ENCODE results near the gene EXOC6. TPM values are rescaled to one million over a fixed set of nuclear protein-coding genes. Genes with fewer than 3 reads are reported as not detected.

The EXOC6 gene
- polyA plus RNA-seq, 1 donor (not counting 4 experiments of a cell fraction or from before 2014, with no cell fraction given), result 1.2 TPM

DNA sequence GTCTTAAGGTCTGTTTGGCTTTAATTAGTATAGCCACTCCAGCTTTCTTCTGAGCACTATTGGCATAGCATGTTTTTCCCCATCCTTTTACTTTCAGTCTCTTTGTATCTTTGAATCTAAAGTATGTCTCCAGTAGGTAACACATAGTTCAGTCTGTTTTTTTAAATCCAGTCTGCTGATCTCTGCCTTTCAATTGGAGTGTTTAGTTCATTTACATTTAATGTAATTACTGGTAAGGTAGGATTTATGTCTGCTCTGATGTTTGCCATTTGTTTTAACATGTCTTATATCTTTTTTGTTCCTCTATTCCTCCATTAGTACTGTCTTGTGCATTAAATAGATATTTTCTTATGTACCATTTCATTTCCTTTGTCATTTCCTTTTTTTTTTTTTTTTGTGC is 72.5 kb downstream of the EXOC6 start:
- no peak overlapping the region for H2AFZ ChIP-seq (ENCODE audit: control insufficient read depth, low read length)
- H3K4me2 ChIP-seq (ENCODE audit: control insufficient read depth, extremely low read depth, insufficient read depth, low read depth, low read length), result no peak overlapping the region
- no peaks in the 10 kb centered on the region for H3K9me3 ChIP-seq (ENCODE audit: control insufficient read depth, low read depth, low read length)
- no peaks in the 10 kb centered on the region for H3K9me1 ChIP-seq (ENCODE audit: control insufficient read depth, extremely low read depth, insufficient read depth, low read length)
- DNase-seq (ENCODE audit: low read depth, low spot score) (no peak), FAIRE-seq (no peak)
- H3K4me1 ChIP-seq (ENCODE audit: control insufficient read depth, extremely low read depth, insufficient read depth, low read length), result no peaks in the 10 kb centered on the region
- no peak overlapping the region for H3K9ac ChIP-seq (ENCODE audit: control insufficient read depth, extremely low read depth, insufficient read depth, low read length)
- H3K27ac ChIP-seq (ENCODE audit: control insufficient read depth, insufficient read depth, low read length), result no peak overlapping the region
- no peaks in the 10 kb centered on the region for H4K20me1 ChIP-seq (ENCODE audit: control insufficient read depth, extremely low read depth, insufficient read depth, low read length)
- H3K4me3 ChIP-seq (ENCODE audit: control insufficient read depth in 2 of 3, extremely low read depth in 1 of 3, insufficient read depth in 2 of 3, low read depth in 1 of 3, low read length in 3 of 3), result no peak overlapping the region
- H3K79me2 ChIP-seq (ENCODE audit: control insufficient read depth, insufficient read depth, low read length), result no peaks in the 10 kb centered on the region
- dilution Hi-C loops (cut with MboI; ENCODE audit: extremely low pct_ligation_motif_present, low sequenced_read_pairs), result no loop called here
- TF ChIP-seq, protein P1, sequence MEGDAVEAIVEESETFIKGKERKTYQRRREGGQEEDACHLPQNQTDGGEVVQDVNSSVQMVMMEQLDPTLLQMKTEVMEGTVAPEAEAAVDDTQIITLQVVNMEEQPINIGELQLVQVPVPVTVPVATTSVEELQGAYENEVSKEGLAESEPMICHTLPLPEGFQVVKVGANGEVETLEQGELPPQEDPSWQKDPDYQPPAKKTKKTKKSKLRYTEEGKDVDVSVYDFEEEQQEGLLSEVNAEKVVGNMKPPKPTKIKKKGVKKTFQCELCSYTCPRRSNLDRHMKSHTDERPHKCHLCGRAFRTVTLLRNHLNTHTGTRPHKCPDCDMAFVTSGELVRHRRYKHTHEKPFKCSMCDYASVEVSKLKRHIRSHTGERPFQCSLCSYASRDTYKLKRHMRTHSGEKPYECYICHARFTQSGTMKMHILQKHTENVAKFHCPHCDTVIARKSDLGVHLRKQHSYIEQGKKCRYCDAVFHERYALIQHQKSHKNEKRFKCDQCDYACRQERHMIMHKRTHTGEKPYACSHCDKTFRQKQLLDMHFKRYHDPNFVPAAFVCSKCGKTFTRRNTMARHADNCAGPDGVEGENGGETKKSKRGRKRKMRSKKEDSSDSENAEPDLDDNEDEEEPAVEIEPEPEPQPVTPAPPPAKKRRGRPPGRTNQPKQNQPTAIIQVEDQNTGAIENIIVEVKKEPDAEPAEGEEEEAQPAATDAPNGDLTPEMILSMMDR (optimal IDR thresholded peaks at IDR 0.05 in 1 of 3, IDR thresholded peaks at IDR 0.05 in 1 of 3, conservative IDR thresholded peaks at IDR 0.05 in 1 of 3; ENCODE audit: extremely low read depth in 1 of 3, insufficient read depth in 2 of 3, low read length in 3 of 3), result no peak
- H3K27me3 ChIP-seq (ENCODE audit: control insufficient read depth, extremely low read depth, insufficient read depth, low read length), result no peaks in the 10 kb centered on the region
- H3K36me3 ChIP-seq (ENCODE audit: control insufficient read depth in 2 of 2, extremely low read depth in 1 of 2, insufficient read depth in 2 of 2, low read length in 2 of 2), result no peaks in the 10 kb centered on the region

DNA sequence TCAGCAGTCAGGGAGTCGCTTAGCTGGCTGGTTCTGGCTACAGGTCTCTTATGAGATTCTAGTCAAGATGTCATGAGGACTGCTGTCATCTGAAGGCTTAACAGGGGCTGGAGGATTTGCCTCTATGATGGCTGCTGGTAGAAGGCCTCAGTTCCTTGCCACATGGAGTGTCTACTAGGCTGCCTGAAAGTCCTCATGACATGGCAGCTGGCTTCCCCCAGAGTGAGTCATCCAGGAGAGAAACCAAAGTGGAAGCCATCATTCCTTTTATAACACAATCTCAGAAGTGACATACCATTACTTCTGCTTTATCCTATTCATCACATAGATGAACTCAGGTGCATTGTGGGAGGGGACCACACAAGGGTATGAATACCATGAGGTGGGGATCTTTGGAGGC is 75.1 kb downstream of the EXOC6 start:
- FAIRE-seq (no peak), DNase-seq (ENCODE audit: low read depth, low spot score) (no peak)
- no peak for TF ChIP-seq EZH2 (IDR thresholded peaks at IDR 0.05; ENCODE audit: low read length)
- TF ChIP-seq, protein P1 (optimal IDR thresholded peaks at IDR 0.05 in 1 of 3, IDR thresholded peaks at IDR 0.05 in 1 of 3, conservative IDR thresholded peaks at IDR 0.05 in 1 of 3; ENCODE audit: extremely low read depth in 1 of 3, insufficient read depth in 2 of 3, low read length in 3 of 3), result no peak
- H3K9ac ChIP-seq (ENCODE audit: control insufficient read depth, extremely low read depth, insufficient read depth, low read length), result no peak overlapping the region
- H3K4me2 ChIP-seq (ENCODE audit: control insufficient read depth, extremely low read depth, insufficient read depth, low read depth, low read length), result no peak overlapping the region
- H3K27ac ChIP-seq (ENCODE audit: control insufficient read depth, insufficient read depth, low read length), result no peak overlapping the region
- dilution Hi-C loops (cut with MboI; ENCODE audit: extremely low pct_ligation_motif_present, low sequenced_read_pairs), result no loop called here
- H3K9me1 ChIP-seq (ENCODE audit: control insufficient read depth, extremely low read depth, insufficient read depth, low read length), result no peaks in the 10 kb centered on the region
- H3K79me2 ChIP-seq (ENCODE audit: control insufficient read depth, insufficient read depth, low read length), result no peaks in the 10 kb centered on the region
- H3K36me3 ChIP-seq (ENCODE audit: control insufficient read depth in 2 of 2, extremely low read depth in 1 of 2, insufficient read depth in 2 of 2, low read length in 2 of 2), result no peaks in the 10 kb centered on the region
- H3K9me3 ChIP-seq (ENCODE audit: control insufficient read depth, low read depth, low read length), result no peaks in the 10 kb centered on the region
- no peaks in the 10 kb centered on the region for H3K27me3 ChIP-seq (ENCODE audit: control insufficient read depth, extremely low read depth, insufficient read depth, low read length)
- H4K20me1 ChIP-seq (ENCODE audit: control insufficient read depth, extremely low read depth, insufficient read depth, low read length), result no peaks in the 10 kb centered on the region
- no peaks in the 10 kb centered on the region for H3K4me1 ChIP-seq (ENCODE audit: control insufficient read depth, extremely low read depth, insufficient read depth, low read length)
- no peak overlapping the region for H2AFZ ChIP-seq (ENCODE audit: control insufficient read depth, low read length)
- no peak overlapping the region for H3K4me3 ChIP-seq (ENCODE audit: control insufficient read depth in 2 of 3, extremely low read depth in 1 of 3, insufficient read depth in 2 of 3, low read depth in 1 of 3, low read length in 3 of 3)
